HG03039 (cell line): ENCODE results near the gene USPL1.
A peak's percentile ranks its signal among the peaks of the same experiment; 100 is the strongest.

ENCODE experiments used
- ATAC-seq: cut with Tn5 transposase; IDR thresholded peaks from one replicate; pipeline ENCODE4 v1.9.1; 2021; ENCODE audit warnings: mild to moderate bottlenecking, moderate library complexity; ENCODE audit not compliant: unreplicated experiment

USPL1 gene

GRCh38 chr13:30654430-30654829 is 36.7 kb downstream of the USPL1 start:
- no peak for ATAC-seq

GRCh38 chr13:30656178-30656577 is 38.5 kb downstream of the USPL1 start:
- no peak for ATAC-seq

GRCh38 chr13:30659980-30660379 is 42.3 kb downstream of the USPL1 start:
- no peak for ATAC-seq

GRCh38 chr13:30660796-30661195 is 43.1 kb downstream of the USPL1 start:
- ATAC-seq, result no peak

GRCh38 chr13:30664689-30665275 is 47.1 kb downstream of the USPL1 start:
- ATAC-seq, result no peak

- ATAC-seq, result no peak
Observed at GRCh38 chr13:30665638-30666037, 47.9 kb downstream of the USPL1 start.

GRCh38 chr13:30666113-30666512 is 48.4 kb downstream of the USPL1 start:
- no peak for ATAC-seq

GRCh38 chr13:30667014-30667413 is 49.3 kb downstream of the USPL1 start:
- ATAC-seq, result no peak

GRCh38 chr13:30668312-30668711 is 50.6 kb downstream of the USPL1 start:
- no peak for ATAC-seq

GRCh38 chr13:30671271-30671815 is 53.6 kb downstream of the USPL1 start:
- no peak for ATAC-seq

- peak; percentile 84 for ATAC-seq
Observed at GRCh38 chr13:30673669-30674521, 56.2 kb downstream of the USPL1 start.

GRCh38 chr13:30675717-30676116 is 58.0 kb downstream of the USPL1 start:
- no peak for ATAC-seq

- ATAC-seq, result no peak
Observed at GRCh38 chr13:30676672-30677071, 59.0 kb downstream of the USPL1 start.

- ATAC-seq, result no peak
Observed at GRCh38 chr13:30679483-30680330, 62.0 kb downstream of the USPL1 start.

GRCh38 chr13:30681843-30682242 is 64.1 kb downstream of the USPL1 start:
- ATAC-seq, result no peak

- no peak for ATAC-seq
Observed at GRCh38 chr13:30685320-30685859, 67.7 kb downstream of the USPL1 start.

GRCh38 chr13:30685987-30686386 is 68.3 kb downstream of the USPL1 start:
- no peak for ATAC-seq

GRCh38 chr13:30687601-30688000 is 69.9 kb downstream of the USPL1 start:
- no peak for ATAC-seq

- ATAC-seq, result no peak
Observed at GRCh38 chr13:30689752-30690151, 72.0 kb downstream of the USPL1 start.

GRCh38 chr13:30690282-30691188 is 72.8 kb downstream of the USPL1 start:
- peak; percentile 61 for ATAC-seq
